ENCODE results near the gene PPCS.
"Not testable (repeated sequence)": the region's sequence is repeated elsewhere in the genome, so short reads cannot be mapped to it uniquely, and the experiment has no call there.

- TF ChIP-seq JUND (IDR thresholded peaks at IDR 0.05; ENCODE audit: low read length); KDM1A (IDR thresholded peaks at IDR 0.05; ENCODE audit: borderline replicate concordance, low read length); EZH2 (IDR thresholded peaks at IDR 0.05; ENCODE audit: low read depth, low read length, severe bottlenecking); USF2 (IDR thresholded peaks at IDR 0.05; ENCODE audit: low read length); ATF3 (IDR thresholded peaks at IDR 0.05; ENCODE audit: insufficient read depth, low read depth, low read length); CTCF (IDR thresholded peaks at IDR 0.05; ENCODE audit: control extremely low read depth in 1 of 3, insufficient read depth in 1 of 3, low read depth in 1 of 3, low read length in 3 of 3); ZNF274 (IDR thresholded peaks at IDR 0.05; ENCODE audit: borderline replicate concordance, extremely low read depth, low read length): not testable (repeated sequence)
Measured at GRCh38 chr1:42502031-42502430, 45.7 kb downstream of the PPCS start.
